HG03457 (cell line): ENCODE measurements around the gene TXK.

Experiments used
- ATAC-seq: cut with Tn5 transposase; IDR thresholded peaks from one replicate; pipeline ENCODE4 v1.9.1; 2021; ENCODE audit warnings: moderate number of reproducible peaks; ENCODE audit not compliant: unreplicated experiment

TXK gene

DNA sequence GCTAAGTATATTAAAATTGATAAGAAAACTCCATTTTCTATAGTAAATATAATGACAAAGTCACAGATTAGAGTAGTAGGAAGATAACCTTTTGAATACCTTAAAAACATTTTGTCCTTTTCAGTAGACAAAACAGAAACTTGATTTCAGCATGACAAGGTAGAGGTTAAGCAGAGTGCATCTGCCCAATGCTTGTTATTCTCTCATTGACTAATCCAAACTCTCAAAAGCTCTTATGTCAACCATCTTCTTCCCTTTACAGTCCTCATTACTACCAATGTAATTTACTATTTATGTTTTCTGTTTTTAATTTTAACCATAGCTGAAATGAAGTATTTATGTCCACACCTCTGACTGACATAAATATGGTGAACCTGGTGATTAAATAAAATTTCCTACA, 106.4 kb downstream of the TXK start:
- ATAC-seq: no peak

DNA sequence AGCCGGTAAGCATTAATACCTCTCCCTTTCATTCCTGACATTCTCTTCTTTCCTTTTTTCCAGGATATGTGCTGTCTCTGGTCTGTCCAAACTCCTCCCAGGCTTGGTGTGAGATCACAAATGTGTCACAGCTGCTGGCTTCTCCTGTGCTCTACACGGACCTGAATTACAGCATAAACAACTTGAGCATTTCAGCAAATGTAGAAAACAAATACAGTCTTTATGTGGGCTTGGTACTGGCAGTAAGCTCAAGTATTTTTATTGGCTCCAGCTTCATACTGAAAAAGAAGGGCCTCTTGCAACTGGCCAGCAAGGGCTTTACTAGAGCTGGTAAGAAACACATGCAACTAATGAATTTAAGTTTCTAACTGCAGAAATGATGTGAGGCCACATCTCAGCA, 109.0 kb downstream of the TXK start:
- ATAC-seq: no peak

DNA sequence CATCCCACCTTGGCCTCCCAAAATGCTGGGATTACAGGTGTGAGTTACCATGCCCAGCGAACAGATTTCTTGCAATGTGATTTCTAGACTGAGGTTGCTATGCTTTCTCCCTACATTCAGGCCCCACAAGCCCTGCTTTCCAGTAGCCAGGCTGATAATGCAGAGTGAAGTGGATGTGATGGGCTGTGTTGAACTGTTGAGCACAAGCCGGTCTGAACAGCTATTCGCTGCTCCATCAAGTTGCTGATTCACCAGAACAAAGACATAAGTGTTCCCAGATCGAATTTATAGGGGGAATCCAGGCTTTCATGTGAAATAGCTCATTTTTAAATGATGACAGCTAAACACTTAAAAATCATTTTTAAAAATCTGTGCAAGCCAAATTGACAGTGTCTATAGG, 109.5 kb downstream of the TXK start:
- no peak for ATAC-seq

DNA sequence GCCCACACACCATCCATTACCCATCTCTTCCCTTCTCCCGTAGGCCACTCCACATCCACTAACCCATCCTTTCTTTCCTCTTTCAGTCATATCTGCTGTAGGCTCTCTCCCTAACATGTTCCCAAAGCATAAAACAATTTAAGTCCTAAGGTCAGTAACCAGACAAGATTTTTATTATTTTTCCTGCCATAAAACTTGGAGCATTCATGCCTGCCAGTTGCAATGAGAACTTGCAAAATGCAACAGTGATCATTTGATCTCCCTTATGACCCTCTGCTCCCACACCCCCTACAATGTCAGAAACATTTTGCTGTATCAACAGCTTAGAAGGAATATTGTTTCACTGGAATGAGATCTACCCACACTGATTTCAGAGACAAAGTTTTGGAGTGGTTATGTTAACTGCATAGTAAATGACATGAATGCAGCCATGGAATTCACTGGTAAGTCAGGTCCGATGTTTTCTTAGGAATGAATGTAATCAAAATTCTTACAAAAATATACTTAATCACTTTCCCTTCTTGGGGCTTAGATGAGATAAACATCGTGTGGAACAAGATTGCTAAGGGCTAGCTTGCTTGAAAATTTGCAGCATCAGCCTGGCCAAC, 111.8 kb downstream of the TXK start:
- no peak for ATAC-seq

DNA sequence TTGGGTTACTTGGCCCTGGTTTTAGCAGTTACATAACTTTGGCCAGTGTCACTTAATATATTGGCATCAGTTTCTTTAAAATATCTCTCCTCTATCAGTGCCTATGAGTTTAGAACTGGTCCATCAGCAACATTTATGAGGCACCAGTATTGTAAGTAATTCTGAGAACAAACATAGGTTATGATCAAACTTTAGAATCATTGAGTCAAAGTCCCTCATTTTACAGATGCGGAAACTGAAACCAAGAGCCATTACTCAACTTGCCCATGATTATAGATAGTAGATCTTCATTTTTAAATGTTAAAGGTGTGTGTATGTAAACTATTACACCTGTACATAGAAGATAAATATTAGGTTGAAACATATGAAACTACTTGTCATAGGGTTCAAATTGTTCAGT, 113.0 kb downstream of the TXK start:
- ATAC-seq: no peak

DNA sequence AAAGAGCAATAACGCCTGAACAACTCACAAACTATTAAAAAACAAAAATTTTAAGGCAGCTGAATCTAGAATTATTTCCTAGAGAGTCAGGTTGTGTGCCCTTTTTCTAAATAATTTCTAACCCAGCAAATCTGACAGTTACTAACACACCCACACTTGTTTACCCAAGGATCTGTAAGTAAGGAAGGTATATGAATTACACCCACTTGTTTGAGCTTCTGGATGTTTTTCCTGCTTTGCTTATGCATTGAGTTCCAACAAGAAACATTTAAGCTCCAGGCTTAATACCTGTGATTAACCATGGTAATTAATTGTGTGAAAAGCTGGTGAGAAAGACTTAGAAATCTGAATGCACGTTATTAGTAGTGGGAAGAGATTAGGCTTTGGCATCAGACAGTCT, 115.9 kb downstream of the TXK start:
- ATAC-seq: no peak

DNA sequence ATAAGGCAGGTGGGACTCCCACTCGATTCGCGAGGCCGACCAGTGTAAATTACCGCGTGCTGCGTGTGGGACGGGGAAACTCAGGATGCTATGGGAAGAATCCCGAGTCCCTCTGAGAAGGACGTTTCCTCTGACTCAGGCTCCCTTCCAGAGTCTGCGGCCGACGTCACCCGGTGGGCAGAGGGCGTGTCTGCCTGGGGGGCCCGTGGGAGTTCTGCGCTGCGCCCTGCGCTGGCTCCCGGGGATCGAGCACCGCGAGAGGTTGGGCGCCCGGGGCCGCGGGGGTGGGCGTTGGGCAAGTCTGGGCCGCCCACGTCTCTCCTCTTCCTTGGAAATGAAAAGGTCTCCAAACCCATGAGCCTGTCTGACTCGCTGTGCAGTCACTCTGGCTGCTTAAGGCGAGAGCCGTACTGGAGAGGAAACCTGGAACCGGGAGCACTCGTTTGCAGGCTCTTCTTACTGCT, 116.9 kb downstream of the TXK start:
- no peak for ATAC-seq
